GM19468 (cell line): Measurements from ENCODE around the gene TMED7.
"Not testable (repeated sequence)": the region's sequence is repeated elsewhere in the genome, so short reads cannot be mapped to it uniquely, and the experiment has no call there.

Source experiments
- ATAC-seq: cut with Tn5 transposase; IDR thresholded peaks from one replicate; pipeline ENCODE4 v1.9.1; 2021; ENCODE audit warnings: mild to moderate bottlenecking, moderate library complexity, moderate number of reproducible peaks; ENCODE audit not compliant: unreplicated experiment; ENCODE audit errors: extremely low read depth

TMED7 gene

DNA sequence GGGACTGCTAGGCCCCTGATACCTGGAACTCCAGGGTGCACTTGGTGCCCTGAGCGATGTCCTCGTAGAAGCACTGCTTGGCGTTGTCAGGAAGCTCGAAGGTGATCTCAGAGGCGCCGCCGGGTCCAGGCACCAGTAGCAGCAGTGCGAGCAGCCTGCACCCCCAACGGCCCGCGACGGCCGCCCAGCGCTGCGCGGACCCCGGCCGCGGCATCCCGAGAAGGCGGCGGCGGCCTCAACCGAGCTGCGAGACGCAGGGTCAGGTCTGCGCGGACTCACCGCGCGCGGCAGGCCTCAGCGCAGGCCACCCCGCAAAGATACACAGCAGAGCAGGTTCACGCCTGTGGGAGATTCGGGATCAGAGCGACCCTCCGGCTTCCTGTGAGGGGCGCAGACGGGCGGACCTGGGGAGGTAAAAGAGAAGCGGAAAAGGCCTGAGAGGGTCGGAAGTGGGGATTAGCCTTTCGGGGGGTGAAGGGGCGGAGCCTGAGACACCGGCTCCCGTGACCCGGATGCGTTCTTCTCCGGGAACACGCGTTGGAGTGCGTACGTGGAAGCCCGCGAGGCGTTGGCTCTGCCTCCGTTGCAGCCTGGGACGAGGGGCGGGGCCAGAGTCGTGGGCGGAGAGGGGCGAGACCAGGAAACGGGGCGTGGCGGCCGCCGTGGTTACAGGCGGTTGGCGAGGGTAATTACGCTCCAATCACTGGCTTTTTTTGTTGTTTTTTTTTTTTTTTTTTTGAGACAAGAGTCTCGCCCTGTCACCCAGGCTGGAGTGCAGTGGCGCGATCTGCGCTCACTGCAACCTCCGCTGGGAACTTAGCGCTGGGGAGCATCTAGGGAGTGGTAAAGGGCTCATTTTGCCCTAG lies at the start of gene TMED7:
Gene TMED7, minus strand, starts transcription at position 458 of the 866 bp plus-strand sequence. Its CDS starts 244 bp downstream, at position 214.
- ATAC-seq: peak; percentile 87

DNA sequence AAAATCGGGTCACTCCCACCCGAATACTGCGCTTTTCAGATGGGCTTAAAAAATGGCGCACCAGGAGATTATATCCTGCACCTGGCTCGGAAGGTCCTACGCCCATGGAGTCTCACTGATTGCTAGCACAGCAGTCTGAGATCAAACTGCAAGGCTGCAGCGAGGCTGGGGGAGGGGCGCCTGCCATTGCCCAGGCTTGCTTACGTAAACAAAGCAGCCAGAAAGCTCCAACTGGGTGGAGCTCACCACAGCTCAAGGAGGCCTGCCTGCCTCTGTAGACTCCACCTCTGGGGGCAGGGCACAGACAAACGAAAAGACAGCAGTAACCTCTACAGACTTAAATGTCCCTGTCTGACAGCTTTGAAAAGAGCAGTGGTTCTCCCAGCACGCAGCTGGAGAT lies 48.9 kb upstream of the TMED7 start:
- ATAC-seq: not testable (repeated sequence)

DNA sequence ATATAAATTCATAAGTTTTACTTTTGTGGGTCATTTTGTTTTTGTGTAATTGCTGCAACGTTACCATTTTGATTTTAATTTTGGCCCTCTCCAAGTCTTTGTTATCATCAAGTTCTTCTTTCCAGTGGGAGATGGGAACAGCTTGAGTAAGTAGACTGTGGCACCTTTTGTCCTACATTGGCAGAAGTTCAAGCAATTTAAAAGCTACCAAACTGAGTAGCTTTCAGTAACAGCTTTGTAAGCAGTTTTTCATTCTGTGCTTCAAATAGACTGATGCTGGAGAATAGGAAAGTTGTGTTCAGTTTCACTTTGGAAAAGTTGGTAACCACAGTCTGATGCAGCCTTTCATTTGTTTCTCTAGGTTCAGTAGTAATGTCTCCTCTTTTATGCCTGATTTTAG lies 47.8 kb upstream of the TMED7 start:
- ATAC-seq: no peak

DNA sequence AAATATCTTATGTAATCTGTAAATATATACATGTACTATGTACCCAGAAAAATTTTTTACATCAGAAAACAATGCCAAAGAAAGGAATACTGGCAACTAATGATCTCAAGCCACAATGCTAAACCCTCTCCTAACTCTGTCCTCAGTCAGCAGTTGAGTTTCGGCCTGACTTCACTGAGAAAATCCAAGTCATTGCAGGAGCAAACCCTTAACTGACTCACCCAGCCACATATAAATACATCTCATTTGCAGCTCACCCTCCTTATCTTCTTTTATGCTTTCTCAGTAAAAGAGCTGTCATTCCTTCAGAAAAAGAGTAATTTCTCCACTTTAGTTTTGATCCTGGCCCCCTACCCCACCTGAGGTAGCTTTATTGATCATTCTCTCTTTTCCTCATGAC lies 46.1 kb upstream of the TMED7 start:
- no peak for ATAC-seq

DNA sequence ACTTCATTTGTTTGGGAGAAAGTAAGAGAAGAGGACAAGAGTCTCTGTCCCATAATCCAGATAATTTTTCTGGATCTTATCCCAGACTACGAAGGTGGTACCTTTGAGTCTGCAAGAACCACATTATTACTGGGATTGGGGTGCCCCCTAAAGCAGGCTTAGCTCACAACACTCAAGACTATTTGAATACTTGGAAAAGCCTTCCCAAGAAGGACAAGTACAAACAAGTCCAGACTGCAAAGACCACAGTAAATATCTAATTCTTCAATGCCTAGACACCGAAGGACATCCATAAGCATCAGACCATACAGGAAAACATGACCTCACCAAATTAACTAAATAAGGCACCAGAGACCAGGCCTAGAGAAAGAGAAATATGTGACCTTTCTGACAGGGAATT lies 40.2 kb upstream of the TMED7 start:
- ATAC-seq: no peak

DNA sequence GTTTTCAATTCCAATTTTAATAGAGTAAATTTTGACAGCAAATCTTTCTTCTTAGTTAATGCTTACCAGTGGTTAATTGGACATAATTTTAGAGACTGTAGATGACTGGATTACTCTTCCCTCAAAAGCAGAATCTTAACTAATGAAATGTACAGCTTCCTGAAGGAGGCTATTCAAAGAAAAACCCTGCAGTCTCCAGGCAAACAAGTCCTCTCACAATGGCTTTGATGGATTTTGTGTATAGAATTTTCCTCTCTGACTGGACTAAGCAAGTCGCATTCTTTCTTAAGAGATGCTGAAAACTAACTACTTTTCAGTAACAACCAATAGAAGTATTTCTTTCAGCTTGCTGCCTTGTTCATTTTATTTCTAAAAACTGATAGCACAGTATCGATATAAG lies 35.7 kb upstream of the TMED7 start:
- ATAC-seq: no peak

DNA sequence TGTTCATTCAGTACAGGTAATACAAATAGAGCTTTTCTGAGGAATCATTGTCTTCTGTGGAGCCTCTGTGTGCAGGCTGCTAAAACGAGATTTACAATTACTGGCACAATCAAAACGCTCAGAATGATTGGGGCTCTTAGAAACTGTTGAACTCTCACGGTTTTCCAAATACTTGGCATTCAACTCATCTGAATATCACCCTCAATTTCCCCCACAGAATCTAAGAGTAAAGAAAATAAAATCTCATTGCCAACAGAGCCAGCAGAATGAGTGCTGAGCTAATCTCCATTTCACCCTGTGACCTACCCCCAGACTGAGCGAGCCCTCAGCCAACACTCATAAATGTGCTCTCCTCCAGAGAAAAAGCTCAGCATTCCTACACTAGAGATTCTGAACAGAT lies 35.3 kb upstream of the TMED7 start:
- ATAC-seq: no peak

DNA sequence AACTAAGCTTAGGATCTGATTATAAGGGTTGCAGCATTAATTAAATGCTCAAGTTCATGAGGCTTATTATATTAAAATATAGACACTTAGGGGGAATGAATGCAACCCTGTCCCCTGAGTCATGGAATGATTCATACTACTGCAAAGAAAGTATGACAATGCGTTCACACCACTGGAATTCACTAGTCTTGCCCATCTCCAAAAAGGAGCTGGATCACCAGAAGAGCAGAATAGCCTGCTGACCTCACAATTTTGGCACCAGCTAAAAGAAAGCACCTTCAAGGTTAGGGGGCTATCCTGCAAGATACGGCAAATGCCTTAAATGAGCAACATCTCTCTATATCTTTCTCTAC lies 32.0 kb upstream of the TMED7 start:
- no peak for ATAC-seq

DNA sequence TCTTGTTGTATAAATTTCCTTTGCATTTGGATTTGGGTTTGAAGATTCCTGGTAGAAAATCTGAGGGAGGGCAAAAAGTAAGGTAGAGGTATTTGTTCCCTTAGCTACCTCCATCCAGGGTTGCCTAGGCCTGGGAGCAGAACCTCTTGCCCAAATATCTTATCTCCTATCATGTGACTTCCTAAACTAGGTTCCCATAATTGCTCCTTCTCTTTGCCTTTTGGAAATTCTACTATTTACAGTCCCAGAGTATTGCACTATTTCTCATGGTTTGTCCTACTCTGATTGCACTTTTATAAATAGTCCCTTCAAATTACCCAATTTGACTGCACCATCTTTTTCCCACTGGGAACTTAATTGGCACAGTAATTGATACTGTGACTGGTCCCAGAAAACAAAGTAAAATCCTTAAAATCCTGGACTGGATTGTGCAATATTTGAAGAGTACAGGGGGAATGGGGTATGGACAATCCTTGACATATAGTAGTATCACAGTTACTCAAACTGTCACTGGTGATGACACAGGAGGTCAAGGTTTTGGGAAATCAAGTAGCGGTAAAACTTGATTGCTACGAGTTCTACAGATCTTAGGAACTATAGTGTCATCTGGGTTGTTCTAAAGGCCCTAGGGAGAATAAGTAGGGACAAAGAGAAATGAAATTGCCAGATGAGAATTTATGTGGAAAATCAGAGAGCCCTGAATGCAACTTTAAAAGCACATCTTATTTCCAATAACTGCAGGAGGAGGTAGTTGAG lies 31.5 kb upstream of the TMED7 start:
- ATAC-seq: no peak

DNA sequence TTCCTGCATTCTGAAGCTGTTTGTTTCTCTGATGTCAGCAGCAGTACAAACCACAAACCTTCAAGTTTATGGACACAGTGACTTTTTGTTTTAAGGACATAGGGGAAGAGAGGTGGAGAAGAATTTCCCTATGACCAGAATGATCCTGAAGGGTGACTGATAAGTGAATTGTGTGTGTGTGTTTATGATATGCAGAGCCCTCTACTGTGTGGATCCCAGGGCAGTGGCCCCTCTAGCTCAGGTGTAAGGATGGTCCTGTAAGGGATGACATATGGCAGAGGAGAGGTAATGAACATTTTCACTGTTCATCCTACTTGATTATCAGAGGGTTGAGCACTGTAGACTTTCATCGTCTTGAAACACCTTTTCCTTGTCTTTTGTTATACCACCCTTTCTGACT lies 30.6 kb upstream of the TMED7 start:
- no peak for ATAC-seq

DNA sequence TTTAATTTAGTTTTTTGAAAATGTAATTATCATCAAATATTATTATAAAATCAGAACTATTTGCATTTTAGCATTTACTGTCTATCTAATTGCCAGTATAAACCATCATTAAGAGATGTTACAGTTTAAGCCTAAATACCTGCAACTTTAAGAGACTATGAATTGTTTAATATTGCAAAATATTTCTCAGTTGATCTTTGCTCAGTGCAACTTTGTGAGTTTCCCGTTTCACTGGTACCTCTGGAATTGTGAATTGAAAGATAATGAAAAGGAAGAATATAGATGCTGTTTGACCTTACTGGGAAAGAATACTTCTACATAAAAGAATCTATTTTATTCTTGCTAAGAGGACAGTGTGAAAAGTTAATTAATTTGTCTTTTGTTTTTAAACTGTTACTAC lies 30.2 kb upstream of the TMED7 start:
- no peak for ATAC-seq

DNA sequence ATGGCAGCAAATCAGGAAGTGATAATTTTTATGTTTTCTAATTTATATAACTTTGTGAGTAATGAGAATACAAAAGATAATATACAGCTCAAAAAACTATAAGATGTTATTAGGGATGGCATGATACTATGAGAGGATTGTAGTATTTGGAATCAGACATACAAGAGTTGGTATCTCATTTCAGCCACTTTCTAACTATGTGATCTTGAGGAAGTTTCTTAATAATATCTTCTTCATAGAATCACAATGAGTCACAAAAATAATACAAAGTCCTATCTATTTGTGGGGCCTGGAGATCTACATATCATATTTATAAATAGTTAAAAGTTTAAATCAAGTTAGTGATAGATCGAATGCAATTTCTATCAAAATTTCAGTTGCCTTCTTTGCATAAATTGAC lies 23.7 kb upstream of the TMED7 start:
- ATAC-seq: no peak

DNA sequence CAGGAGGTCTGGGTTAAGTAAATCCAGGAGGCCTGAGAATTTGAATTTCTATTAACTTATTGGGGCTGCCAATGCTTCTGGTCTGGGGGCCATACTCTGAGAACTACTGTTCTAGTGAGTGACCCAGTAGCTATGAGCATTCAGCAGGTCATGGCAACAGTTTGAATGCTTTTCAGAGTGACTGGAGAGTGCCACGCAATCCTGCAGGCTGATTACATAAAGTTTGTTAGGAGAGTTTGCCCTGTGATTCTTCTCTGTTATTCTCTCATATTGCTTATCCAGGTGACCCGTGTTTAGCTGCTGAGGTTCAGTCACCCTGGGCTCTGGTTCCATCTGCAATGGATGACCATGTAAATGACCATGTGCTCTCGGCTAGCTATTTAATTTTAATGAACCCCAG lies 22.2 kb upstream of the TMED7 start:
- no peak for ATAC-seq

DNA sequence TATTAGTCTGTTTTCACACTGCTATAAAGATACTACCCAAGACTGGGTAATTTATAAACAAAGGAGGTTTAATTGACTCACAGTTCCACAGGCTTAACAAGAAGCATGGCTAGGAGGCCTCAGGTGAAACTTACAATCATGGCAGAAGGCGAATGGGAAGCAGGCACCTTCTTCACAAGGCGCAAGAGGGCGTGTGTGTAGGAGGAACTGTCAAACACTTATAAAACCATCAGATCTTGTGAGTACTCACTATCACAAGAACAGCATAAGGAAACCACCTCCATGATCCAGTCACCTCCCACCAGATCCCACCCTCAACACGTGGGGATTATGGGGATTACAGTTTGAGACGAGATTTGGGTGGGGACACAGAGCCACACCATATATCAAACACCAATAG lies 19.6 kb upstream of the TMED7 start:
- not testable (repeated sequence) for ATAC-seq

DNA sequence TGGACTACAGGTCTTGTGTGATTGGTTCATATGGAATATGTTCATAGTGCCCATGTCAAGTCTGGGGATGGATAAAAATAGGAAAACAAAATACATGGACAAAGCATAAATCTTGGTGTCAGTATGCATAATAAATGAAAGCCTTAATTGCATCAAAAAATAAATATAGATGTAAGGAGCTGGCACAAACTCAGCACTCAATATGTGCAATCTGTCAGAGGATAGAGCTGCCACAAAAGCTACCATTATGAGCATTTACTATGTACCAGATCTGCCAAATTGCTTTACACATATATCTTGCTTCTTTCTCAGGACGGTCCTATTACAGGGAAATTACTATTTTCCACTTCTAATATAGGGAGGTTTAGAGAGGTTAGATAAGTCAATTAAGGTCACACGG lies 18.2 kb upstream of the TMED7 start:
- ATAC-seq: no peak

DNA sequence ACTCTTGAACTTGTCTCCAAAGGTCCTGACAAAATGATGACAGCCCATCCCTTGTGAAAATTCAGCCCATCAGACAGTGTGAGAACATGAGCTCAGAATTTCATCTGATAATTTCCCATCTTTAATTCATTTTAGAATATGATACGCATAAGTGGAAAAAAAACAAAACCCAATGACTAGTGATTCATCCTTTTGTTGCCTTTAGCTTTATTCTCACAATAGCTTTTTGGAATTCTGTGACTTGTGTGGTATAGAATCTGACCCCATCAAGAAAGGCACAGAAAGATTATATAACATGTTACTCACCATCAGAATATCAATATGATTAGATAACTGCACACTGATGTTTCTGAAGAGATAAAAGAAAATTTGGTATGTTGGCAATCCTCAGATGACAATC lies 16.1 kb upstream of the TMED7 start:
- ATAC-seq: no peak

DNA sequence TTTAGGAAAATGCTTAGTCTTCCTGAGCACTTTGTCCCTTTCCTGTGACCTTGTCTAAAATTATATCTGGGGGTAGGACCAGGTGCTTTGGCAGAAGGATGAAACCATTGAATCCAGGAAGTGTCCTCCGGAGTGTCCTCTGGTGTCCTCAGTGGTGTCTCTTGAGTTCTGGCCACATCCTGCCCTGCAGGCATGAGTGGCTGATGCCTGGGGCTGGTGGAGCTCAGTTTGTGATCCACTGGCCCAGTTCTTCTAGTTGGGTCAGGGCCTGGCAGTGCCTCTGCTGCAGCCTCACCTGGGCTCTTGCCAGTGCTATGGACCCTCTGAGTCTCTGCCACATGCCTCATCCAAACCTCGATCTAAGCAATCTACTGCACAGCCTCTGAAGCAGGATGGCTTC lies 14.4 kb upstream of the TMED7 start:
- ATAC-seq: no peak

DNA sequence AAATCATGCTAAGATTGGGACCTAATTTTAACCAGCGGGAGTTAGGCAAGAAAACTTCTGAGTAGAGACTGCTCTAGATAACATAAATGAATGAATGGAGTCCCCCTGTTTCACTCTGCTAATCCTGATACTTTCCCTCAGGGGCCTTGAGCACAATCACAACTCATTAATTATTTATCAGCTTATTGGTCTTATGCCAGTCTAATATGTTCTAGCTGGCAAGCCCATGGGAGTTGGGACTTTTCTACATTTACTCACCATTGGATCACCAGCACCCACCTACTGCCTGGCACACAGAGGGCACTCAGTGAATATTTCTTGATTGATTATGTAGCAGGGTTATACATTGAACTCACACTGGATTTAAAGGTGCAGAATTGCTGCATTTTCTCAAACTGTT lies 13.5 kb upstream of the TMED7 start:
- no peak for ATAC-seq

DNA sequence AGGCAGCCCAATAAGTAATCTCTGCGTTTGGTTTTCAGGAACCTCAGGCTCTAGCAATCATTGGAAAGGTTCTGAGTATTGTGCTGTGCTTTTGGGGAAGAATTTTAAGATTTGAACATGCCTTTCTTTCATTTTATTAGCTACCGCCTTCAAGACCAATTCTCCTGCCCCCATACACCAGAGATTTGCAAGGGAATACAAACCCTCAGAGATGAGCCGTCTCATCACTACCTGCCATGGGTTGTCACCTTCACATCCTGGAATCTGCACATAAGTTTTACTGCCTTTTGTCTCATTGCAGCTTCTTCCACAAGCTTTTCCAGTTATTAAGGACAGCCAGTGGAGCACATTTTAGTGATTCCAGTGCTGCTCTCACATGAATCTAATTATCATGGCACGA lies 11.7 kb upstream of the TMED7 start:
- ATAC-seq: no peak

DNA sequence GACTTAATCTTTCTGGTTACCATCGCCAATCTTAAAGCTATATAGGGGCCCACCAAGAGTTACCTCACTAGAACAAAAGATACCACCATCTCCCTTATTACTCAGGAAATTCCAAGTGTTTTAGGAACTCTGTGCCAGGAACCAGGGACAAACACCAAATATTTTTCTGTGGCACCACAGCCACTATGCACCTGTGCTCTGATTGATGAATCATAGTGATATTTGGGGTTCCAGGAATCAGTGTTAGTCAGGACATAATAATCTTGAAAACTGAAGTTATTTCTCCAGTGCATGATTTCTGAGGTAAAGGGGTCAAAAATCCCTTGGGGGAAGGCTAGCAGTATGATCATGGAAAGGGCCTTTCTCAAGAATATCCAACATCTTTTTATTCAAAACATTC lies 10.2 kb upstream of the TMED7 start:
- ATAC-seq: no peak

DNA sequence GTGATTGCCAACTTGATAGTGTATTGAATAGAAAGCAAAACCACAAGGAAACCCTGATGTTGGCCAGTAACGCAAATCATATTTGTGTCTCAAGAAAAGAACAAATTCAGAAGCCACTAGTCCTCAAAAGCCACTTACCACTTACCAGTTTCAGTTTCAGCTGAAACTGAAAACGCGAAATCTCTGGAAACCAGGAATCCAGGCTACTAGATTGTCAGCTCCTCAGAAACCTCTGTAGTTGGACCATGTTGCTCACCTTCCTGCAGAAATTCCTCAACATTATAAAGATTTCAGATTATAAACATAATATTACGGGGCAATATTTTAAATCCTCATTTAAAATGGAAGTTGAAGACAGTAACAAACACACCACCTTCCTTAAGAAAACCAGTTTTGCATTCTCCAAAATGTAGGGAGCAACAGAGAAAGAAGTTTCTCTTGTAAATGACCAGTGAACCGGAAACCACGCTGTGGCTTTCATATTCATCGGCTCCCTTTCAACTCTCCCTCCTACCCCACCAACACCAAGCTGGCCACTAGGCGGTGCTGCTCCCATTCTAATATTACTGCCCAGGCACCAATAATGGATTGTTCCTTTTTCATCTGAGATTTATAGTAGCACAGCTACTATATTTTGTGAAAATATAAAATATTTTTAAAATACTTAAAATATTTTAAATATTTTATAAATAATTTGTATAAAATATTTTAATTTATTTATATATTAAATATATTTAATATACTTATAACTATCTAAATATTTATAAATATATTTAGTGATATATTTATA lies 8.7 kb upstream of the TMED7 start:
- peak; percentile 43 for ATAC-seq
